ENCODE data around the gene TMEM19. TPM values are rescaled to one million over a fixed set of nuclear protein-coding genes. Genes with fewer than 3 reads are reported as not detected.

The TMEM19 gene
- total RNA-seq, 1 experiment from 2014 or later = 18.9 TPM

DNA sequence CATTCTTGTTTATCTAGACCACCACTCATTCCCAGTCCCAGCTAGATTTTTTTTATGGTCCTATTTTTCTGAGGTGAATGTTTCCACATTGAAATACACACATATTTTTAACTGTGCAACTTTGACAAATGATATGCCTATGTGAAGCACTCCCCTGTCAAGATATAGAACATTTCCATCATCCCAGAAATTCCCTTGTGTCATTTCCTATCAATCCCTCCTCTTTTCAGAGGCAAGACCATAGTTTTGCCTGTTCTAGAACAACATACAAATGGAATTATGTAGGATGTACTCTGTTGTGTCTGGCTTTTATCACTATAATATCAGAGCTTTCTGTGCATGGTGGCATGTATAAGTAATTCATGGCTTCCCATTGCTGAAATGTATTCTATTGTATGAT is 32.7 kb downstream of the TMEM19 start (continued):
- TF ChIP-seq RAD21 (IDR thresholded peaks at IDR 0.05; ENCODE audit: low read depth) = no peak

GRCh38 chr12:71719647-71720370 is 33.9 kb downstream of the TMEM19 start:
- POLR2A ChIA-PET = no interaction called here
- Histone ChIP-seq H3K27ac (ENCODE audit: low read depth, low read length) (no peak overlapping the region; the same call in 1 of the 2 replicates), H3K27me3 (ENCODE audit: insufficient read depth, low read length) (no peaks in the 10 kb centered on the region), H3K9me3 (ENCODE audit: control insufficient read depth in 1 of 2, insufficient read depth in 1 of 2, low read depth in 1 of 2, low read length in 2 of 2) (no peaks in the 10 kb centered on the region), H3K4me2 (ENCODE audit: low read length) (peak overlapping the region; percentile 20), H3K9ac (ENCODE audit: low read length) (no peak overlapping the region), H2AFZ (ENCODE audit: low read depth, low read length, poor library complexity, severe bottlenecking) (no peak overlapping the region), H4K20me1 (ENCODE audit: insufficient read depth) (no peaks in the 10 kb centered on the region), H3K9me2 (ENCODE audit: insufficient read depth) (no peaks in the 10 kb centered on the region), H3K4me3 (replicated peaks in 1 of 2; ENCODE audit: low read depth in 1 of 2, low read length in 2 of 2) (no peak overlapping the region), H3K4me1 (ENCODE audit: control insufficient read depth in 1 of 2, insufficient read depth in 2 of 2, low read length in 2 of 2) (peaks cover 0 to 16% of the 10 kb centered on the region in 2 experiments; a peak in 2 of 4 replicates), H3K79me2 (ENCODE audit: insufficient read depth, low read length) (no peaks in the 10 kb centered on the region), H3K36me3 (ENCODE audit: control insufficient read depth in 1 of 2, insufficient read depth in 2 of 2, low read length in 2 of 2) (no peaks in the 10 kb centered on the region)
- BruUV-seq (replicated peaks) = no TSS peak
- DNase-seq (ENCODE audit: low read depth, low spot score) (no peak), ATAC-seq (peak; percentile 32; the same call in 1 of the 2 replicates)
- CTCF ChIA-PET = interaction anchor here (1.0 kb wide), 1 partner anchor 27 kb away, joined by 3 read pairs; no protein-coding TSS in a partner anchor
- intact Hi-C loops (cut with micrococcal nuclease) = no loop called here
- RAD21 ChIA-PET (ENCODE audit: low non-redundant PET in 1 of 2, low total read pairs in 2 of 2, uncharacterized antibody in 2 of 2, unreplicated experiment in 2 of 2) = no interaction called here
- TF ChIP-seq ZFX (IDR thresholded peaks at IDR 0.05) (no peak), TCF7L2 (IDR thresholded peaks at IDR 0.05; ENCODE audit: borderline replicate concordance, extremely low read depth, insufficient read depth, insufficient read length) (no peak), POLR2AphosphoS5 (IDR thresholded peaks at IDR 0.05; ENCODE audit: low read depth, low read length) (no peak), ELF1 (IDR thresholded peaks at IDR 0.05; ENCODE audit: borderline replicate concordance, low read depth) (no peak), ZBTB33 (IDR thresholded peaks at IDR 0.05; ENCODE audit: extremely low read depth, insufficient replicate concordance, low read length) (no peak), SRF (IDR thresholded peaks at IDR 0.05; ENCODE audit: low read depth) (no peak), RAD21 (IDR thresholded peaks at IDR 0.05; ENCODE audit: low read depth) (0 out of 2 replicates have a peak, but pooled peaks have one; percentile 10), EGR1 (IDR thresholded peaks at IDR 0.05; ENCODE audit: low read depth) (no peak), SP1 (IDR thresholded peaks at IDR 0.05; ENCODE audit: low read depth) (peak; percentile 51), YY1 (IDR thresholded peaks at IDR 0.05; ENCODE audit: extremely low read depth, insufficient replicate concordance, low read depth, low read length) (no peak), REST (IDR thresholded peaks at IDR 0.05; ENCODE audit: low read depth) (no peak), CBX3 (IDR thresholded peaks at IDR 0.05; ENCODE audit: low read depth) (0 out of 2 replicates have a peak, but pooled peaks have one; percentile 35), ZNF274 (IDR thresholded peaks at IDR 0.05; ENCODE audit: low read depth, low read length) (no peak), EZH2 (IDR thresholded peaks at IDR 0.05) (no peak), POLR2A (IDR thresholded peaks at IDR 0.05; ENCODE audit: borderline replicate concordance, extremely low read depth, insufficient read depth, insufficient read length) (no peak), MAX (IDR thresholded peaks at IDR 0.05) (no peak)
- TF ChIP-seq, protein P1, sequence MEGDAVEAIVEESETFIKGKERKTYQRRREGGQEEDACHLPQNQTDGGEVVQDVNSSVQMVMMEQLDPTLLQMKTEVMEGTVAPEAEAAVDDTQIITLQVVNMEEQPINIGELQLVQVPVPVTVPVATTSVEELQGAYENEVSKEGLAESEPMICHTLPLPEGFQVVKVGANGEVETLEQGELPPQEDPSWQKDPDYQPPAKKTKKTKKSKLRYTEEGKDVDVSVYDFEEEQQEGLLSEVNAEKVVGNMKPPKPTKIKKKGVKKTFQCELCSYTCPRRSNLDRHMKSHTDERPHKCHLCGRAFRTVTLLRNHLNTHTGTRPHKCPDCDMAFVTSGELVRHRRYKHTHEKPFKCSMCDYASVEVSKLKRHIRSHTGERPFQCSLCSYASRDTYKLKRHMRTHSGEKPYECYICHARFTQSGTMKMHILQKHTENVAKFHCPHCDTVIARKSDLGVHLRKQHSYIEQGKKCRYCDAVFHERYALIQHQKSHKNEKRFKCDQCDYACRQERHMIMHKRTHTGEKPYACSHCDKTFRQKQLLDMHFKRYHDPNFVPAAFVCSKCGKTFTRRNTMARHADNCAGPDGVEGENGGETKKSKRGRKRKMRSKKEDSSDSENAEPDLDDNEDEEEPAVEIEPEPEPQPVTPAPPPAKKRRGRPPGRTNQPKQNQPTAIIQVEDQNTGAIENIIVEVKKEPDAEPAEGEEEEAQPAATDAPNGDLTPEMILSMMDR (IDR thresholded peaks at IDR 0.05 in 2 of 3, conservative IDR thresholded peaks at IDR 0.05 in 1 of 3; ENCODE audit: borderline replicate concordance in 1 of 3, insufficient read depth in 1 of 3, low read depth in 2 of 3, low read length in 2 of 3) = no peak
